SU-DHL-6 (cell line): Measurements from ENCODE around the gene POLD4.

Experiments used
- CTCF ChIP-seq: fragments of 200-600 bp; sonication (generic); IDR thresholded peaks from one replicate; pipeline ENCODE4 v1.5.1; 2017; ENCODE audit warnings: antibody characterized with exemption, mild to moderate bottlenecking, low read length, moderate library complexity; ENCODE audit not compliant: insufficient read depth, poor library complexity, severe bottlenecking
- EZH2phosphoT487 ChIP-seq: fragments of 200-600 bp; sonication (generic), shearing (Covaris generic); conservative IDR thresholded peaks from 2 replicates; pipeline ENCODE4 v1.6.1; 2018; ENCODE audit warnings: mild to moderate bottlenecking, antibody characterized with exemption, low read length, moderate library complexity, mixed read lengths

GRCh38 chr11:67364169-67364568 is 10.8 kb upstream of the POLD4 start:
- TF ChIP-seq CTCF, result no peak
- no peak for TF ChIP-seq EZH2phosphoT487
